Amniotic stem cell (primary cell): ENCODE data around the gene FAM228B.
"Not testable (repeated sequence)": the region's sequence is repeated elsewhere in the genome, so short reads cannot be mapped to it uniquely, and the experiment has no call there.

Experiments
- DNase-seq: peaks from one replicate; lab custom pipeline; 2025; lab: John Stamatoyannopoulos, UW

FAM228B gene

DNA sequence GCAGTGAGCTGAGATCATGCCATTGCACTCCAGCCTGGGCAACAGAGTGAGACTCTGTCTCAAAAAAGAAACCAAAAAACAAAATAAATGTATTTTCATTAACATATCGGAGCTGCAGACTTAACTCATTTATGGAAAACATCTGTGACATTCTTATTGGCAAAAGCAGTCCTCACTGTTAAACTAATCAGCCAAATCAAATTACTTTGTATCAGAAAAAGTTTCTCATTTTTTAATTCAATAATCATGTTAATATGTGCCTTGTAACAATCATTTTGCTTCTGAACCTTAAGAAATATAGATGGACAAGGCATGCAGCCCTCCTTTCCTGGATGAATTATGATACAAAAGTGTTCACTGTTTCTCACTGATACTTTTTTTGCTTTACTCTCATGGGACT lies 20.6 kb upstream of the FAM228B start:
- no peak for DNase-seq

DNA sequence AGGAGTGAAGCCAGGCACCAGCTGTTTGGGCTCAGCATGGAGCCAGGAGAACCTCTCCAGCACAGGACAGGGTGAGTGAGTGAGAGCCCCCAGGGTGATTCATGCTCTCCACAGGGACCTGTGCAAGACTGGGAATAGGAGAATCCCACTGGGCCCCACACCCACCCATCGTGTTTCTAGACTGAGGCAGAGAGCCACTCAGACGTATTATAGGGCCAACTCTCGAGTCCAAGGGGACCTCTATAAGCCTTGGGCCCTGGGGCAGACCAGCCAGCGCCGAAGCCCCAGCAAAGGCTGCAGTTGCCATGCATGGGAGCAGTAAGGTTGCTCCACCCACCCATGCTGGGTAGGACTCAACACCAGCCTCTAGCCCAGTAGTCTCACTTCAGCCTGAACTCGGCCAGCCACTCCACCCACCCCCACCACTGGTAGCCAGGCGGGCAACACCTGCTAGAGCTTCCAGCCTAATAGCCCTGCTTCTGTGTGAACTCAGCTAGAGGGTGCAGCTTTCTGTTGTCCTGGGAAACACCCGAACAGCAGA lies 19.1 kb upstream of the FAM228B start:
- no peak for DNase-seq

GRCh38 chr2:24104906-24105305 lies 18.4 kb upstream of the FAM228B start:
- DNase-seq, result no peak

- no peak for DNase-seq
These were observed 17.5 kb upstream of the FAM228B start for GRCh38 chr2:24105816-24106215.

- DNase-seq, result no peak
These were observed 16.5 kb upstream of the FAM228B start for GRCh38 chr2:24106786-24107185.

- no peak for DNase-seq
These were observed 15.9 kb upstream of the FAM228B start for GRCh38 chr2:24107336-24107735.

DNA sequence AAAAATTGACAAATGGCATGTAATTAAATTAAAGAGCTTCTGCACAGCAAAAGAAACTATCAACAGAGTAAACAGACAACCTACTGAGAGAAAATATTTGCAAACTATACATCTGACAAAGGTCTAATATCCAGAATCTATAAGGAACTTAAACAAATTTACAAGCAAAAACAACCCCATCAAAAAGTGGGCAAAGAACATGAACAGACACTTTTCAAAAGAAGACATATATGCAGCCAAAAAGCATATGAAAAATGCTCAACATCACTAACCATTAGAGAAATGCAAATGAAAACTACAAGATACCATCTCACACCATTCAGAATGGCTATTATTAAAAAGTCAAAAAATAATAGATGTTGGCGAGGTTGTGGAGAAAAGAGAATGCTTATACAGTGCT lies 13.8 kb upstream of the FAM228B start:
- not testable (repeated sequence) for DNase-seq

GRCh38 chr2:24110660-24111303 lies 12.5 kb upstream of the FAM228B start:
- no peak for DNase-seq

DNA sequence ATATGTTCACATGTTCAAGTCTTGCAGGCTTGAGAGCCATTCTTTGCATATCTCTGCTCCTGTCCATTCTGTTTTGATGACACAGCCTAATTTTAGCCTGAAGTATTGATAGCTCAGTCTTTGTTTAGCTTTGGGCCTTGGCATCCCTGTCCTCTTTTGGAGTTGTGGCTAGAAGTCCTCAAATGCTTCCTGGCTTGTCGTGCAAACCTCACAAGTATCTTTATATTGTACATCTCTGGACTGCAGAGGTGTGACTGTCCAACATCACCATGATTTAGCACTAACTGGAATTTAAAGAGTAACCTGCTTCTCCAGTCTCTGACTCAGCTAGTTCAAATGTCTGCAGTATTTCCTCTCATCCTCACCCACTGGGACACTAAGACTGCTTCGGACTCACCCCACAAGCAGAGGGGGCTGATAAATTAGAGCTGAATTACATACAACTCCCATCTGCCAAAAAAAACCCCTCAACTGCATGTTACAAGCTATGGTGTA lies 11.8 kb upstream of the FAM228B start:
- DNase-seq, result no peak

DNA sequence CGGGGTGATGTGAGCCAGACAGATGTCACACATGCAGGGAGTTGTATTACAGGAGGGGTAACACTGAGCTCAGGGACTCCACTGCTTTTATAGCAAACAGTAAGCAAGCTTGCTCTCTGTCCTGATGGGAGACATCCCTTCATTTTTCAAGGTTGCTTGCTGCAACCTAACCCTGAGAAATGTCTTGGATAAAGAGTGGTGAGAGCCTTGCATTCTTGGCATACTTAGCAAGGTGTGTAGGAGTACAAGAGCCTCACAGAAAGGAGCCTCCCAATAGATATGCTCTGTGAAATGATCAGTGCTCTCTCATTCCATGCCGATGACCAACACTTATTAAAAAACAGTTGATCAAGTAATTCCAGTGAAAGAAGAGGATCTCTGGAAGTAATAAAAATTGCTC lies 8.2 kb upstream of the FAM228B start:
- DNase-seq, result no peak

GRCh38 chr2:24117902-24118301 lies 5.4 kb upstream of the FAM228B start:
- DNase-seq, result no peak

DNA sequence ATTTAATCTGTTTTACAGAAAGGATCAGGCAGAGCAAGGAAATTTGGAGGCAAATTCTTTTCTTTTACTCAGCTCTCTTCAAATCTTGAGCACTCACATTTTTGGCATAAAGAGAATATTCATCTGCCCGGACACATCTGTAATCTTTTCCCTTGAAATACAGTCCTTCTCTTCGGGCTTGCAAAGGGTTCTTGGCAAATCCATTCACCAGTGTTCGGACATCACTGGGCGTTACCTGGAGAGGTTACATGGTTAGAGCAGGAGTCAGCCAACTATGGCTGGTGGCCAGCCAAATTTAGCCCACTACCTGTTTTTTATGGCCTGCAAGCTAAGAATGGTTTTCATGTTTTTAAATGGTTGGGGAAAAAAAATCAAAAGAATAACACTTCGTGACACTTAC lies 2.2 kb upstream of the FAM228B start:
- no peak for DNase-seq

DNA sequence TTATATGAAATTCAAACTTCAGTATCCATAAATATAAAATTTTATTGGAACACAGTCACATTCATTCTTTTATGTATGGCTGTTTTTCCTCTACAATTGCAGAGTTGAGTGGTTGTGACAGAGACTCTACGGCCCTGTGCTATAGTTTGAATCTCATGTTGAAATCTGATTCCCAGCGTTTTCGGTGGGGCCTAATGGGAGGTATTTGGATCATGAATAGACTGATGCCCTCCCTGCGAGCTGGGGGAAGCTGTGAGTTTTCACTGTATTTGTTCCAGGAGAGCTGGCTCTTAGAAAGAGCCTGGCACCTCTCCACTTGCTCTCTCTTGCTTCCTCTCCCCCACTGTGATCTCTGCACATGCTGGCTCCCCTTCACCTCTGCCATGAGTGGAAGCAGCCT lies 1.8 kb upstream of the FAM228B start:
- DNase-seq, result no peak

DNA sequence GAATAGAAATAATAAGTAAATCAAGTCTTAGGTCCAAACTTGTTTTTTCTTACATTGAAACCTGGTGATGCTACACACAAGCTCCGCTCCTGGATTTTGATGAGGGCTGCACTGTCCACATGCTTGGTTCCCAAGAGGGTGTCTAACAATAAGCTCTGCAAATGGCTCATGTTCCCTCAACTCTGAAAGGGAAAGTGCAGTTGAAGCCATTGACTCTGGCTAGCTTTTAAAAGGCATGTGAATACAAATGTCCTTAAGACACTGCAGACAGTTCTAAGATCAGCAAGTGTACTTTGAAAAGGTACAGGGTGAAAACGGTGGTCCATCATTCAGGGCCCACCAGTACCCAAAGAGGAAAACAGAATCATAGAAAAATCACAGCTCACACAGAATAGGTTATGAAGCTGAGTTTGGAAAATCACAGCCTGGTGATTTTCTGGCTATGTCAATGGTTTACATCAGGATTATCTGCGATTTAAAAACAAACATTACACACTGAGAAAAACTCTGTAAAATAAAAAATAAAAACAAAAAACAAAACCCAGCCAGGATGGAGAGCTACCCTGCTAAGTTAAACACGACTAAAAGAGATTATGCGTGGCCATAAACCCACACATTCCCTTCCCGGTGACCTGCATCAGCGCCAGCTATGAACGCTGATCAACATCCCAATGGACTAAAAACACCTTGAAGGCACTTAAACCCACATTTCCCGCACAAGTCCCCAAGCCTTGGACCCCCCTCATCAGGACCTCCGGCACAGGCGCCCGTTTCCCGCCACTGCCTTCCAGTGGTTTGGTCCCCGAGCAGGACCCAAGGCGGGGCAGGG lies 689 bp upstream of the FAM228B start:
- no peak for DNase-seq

DNA sequence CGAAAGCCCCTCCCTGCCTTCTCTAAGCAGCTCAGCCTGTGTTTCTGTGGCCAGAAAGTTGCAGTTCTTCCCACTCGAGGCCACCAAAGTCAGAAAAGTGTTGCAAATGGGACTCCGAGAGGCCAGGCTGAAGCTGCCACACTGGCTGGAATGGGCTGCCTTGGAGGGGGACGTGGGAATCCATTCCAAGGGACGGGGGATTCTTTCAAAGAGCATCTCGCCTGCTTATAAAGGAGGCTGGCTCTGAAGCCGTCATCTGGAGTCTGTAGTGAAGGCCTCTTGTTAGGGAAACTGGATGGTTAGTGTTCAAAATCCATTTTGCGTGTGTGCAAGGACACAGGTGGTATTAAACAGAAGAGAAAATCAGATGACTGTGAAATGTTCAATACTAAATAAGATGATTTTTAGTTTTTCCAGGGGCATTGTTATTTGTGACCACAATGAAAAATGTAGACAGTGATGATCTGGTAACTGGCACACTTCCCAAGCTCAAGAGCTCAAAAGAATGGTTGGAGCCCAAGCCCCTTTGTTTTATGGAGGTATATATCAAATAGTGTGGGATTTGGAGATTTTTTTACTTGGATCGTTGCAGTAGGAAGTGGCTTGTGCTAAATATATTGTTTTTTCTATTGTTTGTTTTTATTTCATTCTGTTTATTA lies 782 bp downstream of the FAM228B start:
- DNase-seq, result no peak

DNA sequence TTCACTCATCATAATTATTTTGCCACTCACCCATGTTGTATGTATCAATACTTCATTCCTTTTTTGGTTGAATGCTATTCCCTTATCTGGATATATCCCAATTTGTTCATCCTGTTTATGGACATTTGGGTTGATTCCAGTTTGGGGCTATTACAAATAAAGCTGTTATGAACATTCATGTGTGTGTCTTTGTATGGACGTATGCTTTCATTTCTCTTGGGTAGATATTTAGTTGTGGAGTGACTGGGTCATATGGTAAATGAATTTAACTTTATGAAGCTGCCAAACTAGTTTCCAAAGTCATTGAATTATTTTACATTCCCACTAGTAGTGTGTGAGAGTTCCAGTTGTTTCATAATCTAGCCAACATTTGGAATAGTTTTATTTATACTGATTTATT lies 2.7 kb downstream of the FAM228B start:
- no peak for DNase-seq

DNA sequence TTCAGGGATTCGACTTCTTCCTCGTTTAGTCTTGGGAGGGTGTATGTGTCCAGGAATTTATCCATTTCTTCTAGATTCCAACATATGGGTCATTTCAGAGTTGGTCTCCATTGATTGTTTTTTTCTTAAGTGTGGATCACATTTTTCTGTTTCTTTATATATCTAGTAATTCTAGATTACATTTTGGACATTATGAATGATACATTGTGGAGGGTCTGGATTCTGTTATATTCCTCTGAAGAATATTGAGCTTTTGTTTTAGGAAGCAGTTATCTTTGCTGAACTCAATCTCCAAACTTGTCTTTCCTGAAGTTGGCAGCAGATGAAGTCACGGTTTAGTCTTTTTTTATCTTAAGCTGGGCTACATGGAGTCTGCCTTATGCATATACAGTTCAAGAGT lies 9.3 kb downstream of the FAM228B start:
- DNase-seq, result no peak

- not testable (repeated sequence) for DNase-seq
These were observed 17.0 kb downstream of the FAM228B start for GRCh38 chr2:24140305-24140704.

- no peak for DNase-seq
These were observed 24.1 kb downstream of the FAM228B start for GRCh38 chr2:24147364-24147763.

- DNase-seq, result no peak
These were observed 29.3 kb downstream of the FAM228B start for GRCh38 chr2:24152413-24153197.

DNA sequence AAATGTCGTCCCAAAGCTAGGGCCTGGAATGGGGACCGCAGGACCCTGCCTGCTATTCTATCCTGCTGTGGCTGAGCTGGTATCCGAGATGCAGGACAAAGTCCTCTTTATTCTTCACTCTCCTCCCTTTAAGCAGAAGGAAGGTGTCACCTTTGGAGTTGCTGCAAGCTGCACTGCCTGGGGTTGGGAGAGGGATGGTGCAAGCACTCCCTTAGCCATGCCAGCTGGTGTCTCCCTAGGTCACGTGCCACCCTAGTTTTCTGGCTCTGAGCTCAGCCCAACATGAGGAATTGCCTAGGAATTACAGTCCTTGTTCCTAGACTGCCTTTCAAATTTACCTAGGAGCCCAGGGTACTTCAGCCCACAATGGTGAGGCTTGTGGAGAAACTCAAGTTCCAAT lies 30.2 kb downstream of the FAM228B start:
- no peak for DNase-seq

DNA sequence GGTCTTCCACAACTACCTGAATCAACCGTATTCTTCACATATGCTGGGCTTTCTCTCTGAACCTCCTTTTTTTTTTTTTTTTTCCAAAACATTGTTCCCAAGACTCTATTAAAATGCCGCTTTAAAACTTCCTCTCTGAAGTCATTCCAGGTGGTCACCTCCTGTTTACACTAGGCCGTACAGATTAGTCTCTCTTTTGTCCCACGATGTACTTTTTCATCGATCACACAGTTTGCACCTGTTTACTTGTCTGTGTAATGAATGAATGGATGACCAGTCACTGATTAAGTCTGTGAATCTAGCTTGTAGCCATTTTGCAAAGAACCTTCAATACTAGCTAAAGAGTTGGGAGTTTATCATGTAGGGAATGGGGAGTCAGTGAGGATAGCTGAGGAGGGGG lies 34.9 kb downstream of the FAM228B start:
- DNase-seq, result no peak
